ENCODE data around the gene KLHDC8A.
A peak's percentile ranks its signal among the peaks of the same experiment; 100 is the strongest.
"Not testable (repeated sequence)": the region's sequence is repeated elsewhere in the genome, so short reads cannot be mapped to it uniquely, and the experiment has no call there.

KLHDC8A gene

DNA sequence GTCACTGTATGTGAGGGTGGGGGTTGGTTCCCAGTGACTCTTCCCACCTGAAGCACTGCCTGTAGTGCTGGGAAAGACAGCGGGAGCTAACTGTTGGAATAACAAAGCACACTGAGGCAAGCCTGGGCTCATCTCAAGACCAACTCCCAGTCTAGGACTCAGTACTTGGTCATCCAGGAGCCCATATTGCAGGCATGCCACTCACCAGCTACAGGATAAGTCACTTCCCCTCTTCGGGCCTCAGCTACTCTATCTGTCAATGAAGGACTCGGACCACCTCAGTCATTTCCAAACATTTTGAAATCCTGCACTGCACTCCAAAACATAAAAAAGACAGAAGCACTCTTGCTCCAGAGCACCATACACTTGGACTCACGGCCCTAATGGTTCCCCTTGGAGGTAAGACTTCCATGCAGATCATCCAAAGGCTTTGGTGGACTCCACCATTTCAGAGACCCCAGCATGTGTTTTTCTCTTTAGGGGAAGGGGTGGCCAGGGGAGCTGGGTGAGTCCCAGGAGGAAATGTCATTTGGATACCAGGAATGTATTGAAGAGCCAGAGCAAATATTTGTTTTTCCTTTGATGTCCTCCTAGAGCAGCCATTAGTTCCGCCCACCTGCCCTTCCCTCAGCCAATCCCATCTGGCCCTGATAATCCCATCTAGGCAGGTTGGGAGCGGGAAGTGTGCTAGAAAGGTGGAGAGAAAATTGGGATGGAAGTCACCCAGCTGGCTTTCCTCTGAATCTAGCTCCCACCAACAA, 38.3 kb downstream of the KLHDC8A start:
- DNase-seq, result no peak

DNA sequence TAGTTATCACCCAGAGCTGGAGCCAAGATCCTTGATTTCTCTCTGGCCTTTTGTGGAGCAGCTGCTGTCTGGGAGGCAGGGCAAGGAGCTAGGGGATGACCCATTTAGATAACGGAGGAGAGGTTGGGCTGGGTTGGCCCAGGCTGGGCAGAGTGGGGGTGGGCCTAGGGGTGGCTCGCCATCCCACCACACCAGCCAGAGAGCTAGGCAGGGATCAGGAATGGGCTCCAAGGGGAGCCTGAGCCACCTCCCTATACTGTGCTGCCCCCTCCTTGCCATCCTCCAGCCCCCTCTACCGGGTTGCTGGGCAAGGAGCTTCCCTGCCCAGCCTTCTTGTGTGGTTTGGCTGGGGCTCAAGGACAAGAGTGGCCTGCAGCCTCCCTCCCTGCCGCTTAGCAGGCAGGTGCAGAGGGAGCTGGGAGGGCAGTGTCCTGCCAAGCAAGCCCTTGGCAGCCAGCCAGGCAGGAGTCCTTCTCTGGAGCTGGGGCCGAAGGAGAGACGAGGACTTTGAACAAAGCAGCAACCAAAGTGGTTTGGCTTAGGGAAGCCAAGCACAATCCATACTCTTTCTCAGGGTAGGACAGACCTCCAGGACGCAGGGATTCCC, 39.3 kb downstream of the KLHDC8A start:
- DNase-seq, result no peak

DNA sequence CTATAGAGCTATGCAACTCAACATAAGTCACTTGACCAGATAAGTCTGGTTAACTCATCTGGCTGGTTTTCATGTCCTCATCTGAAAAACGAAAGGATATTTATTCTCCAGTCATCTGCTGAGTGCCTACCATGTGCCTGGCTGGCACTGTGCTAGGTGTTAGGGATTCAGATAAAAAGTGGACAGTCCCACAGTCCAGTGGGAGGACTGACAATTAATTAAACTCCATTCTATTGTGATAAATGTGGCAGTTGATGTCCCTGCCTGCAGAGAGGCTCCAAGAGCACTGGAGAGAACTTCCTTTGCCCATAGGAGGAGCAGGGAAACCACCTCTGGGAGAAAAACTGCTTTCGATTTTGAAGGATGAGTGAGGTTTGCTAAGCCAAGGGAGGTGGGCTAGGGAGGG, 40.6 kb downstream of the KLHDC8A start:
- no peak for DNase-seq

DNA sequence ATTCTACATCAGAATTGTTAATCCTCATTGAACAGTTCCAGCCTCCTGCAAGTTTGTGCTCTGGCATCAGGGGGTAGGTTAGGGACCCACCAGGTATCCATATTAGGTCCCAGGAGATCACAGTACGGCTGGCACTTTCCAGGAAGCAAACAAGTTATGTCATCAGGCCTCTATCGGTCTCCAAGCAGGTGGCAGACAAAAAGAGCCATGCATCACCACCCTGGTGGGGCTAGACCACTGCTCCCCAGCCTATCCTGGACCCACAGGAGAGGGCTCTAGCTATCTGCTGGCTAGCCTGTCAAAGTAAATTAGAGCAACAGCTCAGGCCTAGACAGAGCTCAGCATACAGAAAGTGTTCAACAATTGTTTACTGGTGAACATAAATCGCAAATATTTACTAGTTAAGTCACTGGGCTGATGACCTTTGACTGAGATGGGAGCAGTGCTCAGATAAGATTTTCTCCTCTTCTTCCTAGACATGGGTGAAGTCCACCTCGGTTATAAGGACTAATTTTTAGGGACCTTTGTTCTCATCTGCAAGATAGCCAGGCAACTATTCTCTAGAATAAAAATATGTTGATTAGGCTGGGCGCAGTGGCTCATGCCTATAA, 41.6 kb downstream of the KLHDC8A start:
- DNase-seq, result no peak

DNA sequence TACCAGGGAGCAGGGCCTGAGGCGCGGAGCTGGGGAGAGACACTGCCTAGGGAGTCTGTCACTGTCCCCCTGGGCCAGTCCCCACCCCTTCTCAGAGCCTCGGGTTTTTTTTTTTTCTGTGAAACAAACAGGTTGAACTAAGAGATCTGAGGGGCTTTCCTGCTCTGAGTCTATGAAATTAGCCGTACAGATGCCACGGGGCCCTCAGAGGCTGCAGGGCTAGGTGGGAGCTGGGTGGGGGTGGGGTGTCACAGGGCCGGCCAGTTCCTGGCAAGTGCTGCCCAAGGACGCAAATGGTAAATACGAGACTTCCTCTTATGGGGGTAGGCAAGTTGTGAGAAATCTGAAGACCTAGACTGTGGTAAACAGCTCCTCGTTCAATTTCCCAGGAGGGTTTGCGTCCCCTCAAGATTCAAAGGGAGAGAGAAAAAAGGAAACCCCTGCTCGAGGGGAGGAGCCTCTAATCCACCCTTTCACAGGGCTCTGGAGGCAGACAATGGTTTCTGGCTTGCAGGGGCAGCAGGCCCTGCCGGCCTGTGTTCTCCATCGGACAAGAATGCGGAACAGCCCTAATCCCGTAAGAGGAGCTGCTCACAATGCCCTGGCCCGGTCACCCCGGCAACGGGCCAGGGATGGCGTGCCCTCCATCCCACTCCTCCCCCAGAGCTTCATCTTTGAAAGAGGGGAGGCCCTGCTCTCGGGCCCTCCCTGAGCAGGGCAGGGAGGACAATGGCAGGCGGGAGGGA, 43.0 kb downstream of the KLHDC8A start:
- peak; percentile 82 for DNase-seq

DNA sequence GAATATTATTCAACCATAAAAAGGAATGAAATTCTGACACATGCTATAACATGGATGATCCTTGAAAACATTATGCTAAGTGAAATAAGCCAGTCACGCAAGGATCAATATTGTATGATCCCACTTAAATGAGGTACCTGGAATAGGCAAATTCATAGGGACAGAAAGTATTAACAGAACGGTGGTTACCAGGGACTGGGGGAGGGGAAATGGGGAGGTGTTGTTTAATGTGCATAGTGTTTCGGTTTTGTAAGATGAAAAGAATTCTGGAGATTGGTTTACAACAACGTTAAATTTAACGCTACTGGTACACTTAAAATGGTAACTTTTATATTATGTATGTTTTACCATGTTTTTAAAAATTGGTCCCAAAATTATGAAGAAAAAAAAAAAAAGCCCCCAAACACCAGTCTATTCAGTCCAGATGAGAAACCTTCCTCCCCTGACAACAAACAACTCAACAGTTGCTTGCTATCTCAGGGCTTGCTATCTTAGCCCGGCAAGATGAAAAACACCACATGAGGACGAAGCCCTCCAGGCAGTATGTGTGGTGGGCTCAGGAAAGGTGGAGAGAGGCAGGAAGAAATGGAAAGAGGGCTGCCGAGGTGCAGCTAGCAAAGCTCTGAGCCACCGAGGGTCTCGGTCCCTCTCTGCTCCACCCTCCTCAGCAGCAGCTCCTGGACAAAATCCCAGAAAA, 43.7 kb downstream of the KLHDC8A start:
- DNase-seq, result no peak

DNA sequence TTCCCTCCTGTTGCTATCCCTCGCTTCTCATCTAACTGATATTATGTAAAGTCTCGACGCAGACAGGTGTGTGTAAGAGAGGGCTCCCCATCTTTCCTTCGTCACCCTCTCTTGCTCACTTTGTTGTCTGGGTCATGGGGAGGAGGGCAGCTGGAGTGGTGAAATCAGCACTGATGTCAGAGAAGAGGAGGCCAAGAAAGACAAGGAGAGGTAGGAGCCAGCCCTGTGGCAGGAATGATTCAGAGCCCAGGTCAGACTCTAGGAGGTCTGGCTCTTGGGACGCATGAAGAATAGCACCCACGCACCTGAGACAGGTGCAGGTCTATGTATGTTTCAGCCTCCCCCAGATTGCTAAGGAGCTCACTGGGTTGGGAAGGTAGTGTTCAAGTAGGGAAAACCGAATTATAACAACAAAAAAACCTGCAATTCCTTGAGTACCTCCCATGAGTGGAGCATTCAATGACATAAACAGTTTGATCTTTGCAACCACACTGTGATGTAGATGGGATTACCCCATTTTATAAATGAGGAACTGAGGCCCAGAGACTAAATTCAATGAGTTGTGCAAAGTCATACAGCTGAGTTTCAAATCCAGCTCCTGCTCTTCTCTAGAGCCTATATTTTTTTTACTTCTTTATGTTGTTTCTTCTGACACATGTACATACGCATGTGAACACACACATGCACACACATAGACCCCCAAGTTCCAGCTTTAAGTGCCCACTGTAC, 45.6 kb downstream of the KLHDC8A start:
- DNase-seq, result no peak

DNA sequence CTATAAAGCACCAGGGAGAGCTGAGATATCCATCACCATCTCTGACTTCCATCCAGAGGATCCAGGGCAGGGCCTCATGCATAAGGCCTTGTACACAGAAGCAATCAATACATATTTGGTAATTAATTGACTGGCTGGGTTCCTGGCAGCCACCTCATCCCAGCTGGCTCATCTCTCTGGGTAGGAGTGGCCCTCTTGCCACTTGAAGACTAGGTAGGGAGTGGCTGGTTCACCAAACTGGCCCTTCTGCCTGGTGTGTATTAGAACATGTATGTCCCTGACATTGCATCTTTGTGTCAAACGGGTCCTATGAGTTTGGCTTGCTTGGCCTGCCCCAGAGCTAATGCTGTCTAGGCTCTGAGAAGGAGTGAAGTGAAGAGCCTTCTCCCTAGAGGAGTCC, 47.0 kb downstream of the KLHDC8A start:
- no peak for DNase-seq

DNA sequence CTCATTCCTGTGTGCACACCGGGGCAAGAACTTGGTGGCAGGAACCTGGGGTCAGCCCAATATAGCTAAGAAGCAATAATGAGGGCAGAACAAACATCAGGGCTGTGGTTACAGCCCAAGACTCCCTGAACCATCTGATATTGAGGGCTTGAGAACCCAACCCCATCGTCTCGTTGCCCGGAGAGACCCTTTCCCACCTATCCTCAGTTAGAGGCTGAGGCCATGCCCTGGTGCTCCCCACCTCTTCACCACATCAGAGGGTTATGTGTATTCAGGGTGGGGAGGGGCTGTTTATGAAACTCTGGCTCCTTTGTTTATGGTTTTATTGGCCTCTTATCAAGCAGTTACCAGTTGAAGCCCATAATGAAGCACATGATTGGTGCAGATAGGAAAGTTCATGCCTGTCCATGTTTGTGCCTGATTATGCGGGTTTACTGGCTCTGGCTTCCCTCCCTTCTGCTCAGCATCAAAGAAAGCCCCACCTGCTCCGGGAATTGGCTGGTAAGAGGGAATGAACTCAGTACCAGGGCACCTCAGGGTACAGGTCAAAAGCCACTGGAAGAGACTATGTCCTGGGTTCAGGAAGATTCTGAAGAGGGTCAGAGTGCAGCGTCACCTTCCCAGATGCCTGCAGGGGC, 49.7 kb downstream of the KLHDC8A start:
- no peak for DNase-seq

DNA sequence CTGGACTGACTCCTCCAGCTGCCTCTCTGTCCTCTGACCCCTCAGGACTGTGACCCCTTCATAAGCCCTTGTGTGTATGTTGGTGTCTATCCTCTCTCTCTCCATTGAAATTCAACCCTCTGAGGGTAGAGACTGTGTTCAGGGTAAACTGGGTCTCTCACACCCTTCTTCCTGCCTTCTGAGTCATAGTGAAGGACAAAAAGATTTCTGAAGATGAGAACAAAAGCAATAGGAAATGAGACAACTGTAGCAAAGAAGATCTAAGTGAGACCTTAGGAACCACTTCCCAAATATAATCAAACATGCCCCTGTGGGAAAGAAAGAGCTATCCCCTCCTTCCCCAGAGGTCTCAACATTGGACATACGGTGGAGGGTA, 52.0 kb downstream of the KLHDC8A start:
- DNase-seq, result no peak

DNA sequence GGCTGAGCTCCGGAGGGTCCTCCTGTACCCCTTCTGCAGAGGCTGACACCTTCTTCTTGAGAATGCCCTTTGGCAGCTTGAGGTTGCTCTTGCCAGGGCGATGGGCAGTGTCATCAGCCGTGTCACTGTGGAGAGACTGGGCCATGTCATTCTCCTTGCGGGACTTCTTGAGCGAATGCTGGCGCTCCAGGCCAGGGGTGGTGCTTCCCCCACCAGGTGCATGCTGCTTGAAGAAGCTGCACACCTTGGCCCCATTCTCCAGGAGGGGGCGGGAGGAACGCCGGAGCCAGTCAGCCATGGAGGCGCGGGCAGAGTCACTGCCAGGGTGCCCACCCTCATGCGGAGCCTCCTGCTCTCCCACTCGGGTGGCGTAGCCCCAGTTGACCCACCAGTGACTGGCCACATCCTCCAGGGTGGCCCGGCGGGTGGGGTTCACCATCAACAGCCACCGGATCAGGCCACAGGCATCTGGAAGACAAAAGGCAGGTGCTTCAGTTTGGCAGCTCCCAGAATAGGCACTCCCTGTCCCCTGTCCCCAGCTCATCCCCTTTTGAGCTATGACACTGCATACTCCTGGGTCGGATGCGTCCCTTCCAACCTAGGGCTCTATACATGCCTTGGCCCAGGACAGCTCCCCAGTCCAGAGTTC, 52.6 kb downstream of the KLHDC8A start:
- no peak for DNase-seq

DNA sequence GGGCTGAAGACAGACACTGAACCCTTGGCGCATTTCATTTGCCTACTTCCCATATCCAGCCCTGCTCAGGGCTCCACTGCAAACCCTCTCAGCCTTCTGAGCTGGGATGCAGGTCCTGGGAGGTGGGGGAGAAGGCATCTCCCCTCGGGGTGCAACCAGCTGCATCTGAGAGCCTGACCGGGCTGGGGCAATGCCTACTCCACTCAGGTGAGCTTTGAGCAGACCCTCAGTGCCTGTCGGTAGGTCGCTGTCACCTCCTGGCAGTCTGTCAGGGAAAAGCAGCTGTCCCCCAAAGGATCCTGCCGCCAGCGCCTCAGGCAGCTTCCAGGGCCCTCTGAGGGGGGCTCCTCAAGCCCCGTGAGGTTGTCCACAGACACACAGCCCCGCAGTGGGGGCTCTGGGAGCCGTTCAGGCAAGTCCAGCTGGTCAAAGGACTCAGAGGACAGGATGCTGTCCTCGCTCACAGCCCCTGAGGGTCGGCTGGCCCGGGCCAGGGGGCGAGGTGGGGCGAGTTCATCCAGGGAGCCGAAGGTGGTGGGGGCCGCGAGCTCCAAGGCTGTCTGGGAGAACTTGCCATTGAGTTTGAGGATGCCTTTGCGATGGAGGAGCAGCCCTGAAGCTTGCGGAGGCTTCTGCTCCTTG, 53.4 kb downstream of the KLHDC8A start:
- DNase-seq, result no peak

DNA sequence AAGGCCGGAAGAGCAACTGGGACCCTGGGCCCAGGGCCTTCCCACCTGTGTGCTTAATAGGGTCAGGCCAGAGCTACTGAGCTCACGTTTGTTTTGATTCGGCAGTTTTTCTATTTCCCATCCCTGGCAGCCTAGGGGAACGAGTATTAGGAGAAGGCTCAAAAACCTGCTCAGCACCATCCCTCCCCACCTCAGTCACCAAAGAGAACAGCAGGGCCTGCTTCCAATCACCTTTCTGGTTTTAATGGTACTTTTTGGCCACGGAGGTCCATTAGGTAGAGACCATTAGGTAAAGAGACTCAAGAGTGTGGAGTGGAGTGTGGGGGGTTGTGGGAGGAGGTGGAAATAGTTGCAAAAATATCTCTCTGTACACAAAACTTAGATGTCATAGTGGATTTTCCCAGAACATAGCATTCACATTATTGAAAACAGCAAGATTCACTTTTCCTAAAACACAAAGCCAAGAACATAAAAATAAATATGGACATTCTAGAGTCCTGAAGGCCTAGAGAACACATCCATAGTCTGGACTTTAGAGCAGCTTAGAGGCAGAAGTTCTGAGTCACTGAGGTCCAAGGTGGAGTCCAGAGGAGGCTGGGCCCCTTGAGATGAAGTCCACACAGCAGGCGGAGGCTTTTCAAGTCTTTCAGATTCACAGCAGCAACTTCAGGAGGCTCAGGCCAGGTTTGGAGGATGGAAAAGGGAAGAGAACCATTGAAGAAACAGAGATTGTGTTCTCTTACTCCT, 54.7 kb downstream of the KLHDC8A start:
- DNase-seq, result peak; percentile 36

DNA sequence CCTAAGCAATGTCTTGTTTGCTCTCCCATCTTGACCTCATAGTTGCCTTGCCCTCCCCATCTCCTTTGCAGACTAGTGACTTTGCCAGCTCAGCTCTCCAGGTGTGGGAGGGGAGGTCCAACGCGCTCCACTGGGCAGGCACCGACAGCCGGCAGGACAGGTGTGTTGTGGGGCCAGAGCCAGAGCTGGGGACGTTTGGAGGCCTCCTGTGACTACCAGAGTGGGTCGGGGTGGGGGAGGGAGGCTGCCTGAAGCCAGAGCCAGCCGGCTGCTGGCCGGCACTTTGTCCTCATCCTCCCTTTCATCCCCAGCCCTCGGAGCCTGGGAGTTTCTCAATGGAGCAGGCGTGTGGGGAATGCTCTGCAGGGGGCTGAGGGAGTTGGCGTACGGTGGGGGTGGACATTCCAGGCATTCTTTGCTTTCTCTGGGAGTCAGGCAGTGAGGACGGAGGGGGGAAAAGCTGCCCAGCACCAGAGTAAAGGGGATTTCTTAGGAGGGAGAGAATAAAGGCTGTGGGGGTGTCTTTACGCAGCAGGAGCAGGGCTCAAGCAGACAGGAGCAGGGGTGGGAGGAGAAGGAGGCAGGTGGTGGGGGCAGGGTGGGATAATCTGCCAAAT, 55.4 kb downstream of the KLHDC8A start:
- DNase-seq, result peak; percentile 99

DNA sequence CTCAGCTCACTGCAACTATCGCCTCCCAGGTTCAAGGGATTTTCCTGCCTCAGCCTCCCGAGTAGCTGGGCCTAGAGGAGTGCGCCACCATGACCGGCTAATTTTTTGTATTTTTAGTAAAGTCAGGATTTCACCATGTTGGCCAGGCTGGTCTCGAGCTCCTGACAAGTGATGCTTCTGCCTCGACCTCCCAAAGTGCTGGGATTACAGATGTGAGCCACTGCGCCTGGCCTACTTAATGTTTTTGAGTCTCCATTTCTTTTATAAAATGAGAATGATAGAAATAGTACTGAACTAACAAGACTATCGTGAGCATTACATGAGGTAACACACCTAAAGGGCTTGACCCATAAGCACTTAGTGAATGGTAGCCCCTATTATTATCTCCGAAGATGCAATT, 56.6 kb downstream of the KLHDC8A start:
- DNase-seq, result no peak

DNA sequence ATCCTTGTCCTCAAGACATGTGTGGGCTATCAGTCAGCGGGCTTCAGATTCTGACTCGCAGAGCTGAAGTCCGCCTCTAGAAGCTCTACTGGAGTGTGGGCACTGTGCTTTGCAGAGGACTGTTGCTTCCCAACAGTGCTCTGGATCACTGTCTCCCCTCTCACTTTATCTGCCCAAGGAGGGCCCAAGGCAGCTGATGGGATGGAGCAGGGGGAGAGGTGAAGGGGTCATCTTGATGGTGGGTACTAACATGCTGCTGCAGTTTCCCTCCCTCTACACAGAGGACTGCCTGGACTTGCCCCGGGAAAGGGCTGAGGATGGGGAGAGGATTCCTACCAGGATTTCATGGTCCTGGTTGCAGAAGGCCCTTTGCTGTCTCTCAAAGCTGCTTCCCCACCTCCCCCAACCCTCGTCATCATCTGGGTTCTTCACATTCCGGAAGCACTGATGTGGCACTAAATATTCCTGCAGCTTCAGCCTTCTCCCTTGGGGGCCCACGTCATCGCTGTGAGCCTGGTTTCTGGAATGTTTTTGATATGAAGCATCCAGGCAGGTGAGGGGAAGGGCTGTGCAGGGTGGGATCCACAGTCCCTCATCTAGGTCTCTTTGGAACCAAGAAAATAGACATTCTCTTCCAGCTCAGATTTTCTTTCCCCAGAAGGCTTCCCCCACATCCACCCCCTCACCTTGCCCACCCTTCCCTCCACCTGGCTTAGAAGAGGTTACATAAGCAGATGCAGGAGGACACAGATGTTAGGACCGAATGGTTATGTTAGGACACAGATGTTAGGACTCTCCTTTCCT, 58.3 kb downstream of the KLHDC8A start:
- DNase-seq, result peak; percentile 99

DNA sequence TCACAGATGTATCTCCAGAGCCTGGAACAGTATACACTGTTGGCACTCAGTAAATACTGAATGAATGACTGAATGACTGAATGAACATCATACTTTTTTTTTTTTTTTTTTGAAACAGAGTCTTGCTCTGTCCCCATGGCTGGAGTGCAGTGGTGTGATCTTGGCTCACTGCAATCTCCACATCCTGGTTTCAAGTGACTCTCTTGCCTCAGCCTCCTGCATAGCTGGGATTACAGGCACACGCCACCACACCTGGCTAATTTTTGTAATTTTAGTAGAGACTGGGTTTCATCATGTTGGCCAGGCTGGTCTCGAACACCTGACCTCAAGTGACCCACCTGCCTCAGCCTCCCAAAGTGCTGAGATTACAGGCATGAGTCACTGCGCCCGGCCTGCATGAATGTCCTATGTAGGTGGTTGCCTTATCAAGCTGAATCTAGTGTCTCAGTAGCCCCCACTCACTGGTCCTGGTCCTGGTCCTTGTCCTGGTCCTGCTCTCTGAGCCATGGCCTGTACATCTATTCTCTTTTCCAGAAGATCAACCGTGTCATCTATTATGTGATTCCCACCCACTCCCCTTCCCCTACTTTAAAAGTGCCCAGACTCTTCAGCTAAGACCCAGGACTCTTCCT, 59.1 kb downstream of the KLHDC8A start:
- DNase-seq, result not testable (repeated sequence)

DNA sequence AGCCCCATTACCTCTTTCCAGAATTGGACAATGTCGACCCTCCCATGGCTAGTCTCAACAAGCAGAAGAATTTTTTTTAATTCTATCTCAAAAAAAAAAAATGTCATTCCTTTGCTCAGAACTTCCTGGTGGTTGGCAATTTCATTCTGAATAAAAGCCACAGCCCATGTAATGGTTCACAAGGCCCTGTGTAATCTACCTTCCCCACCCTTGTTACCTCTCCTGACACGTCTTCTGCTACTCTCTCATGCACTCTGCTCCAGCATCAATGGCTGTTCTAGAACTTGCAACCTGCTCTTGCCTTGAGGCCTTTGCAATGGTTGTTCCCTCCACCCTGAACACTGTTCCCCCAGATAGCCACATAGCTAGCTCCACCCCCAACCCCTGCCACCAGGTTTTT, 60.6 kb downstream of the KLHDC8A start:
- DNase-seq, result no peak
